ENCODE measurements around the gene CTSK. TPM values are rescaled to one million over a fixed set of nuclear protein-coding genes. Genes with fewer than 3 reads are reported as not detected.

The CTSK gene
- total RNA-seq, 4 donors from 2014 or later: 29.5 to 49.3 (median 32.7) TPM

- WGBS: 97% methylated on average over 1 of the region's 1 CpG
- Histone ChIP-seq H3K27me3 (no peaks in the 10 kb centered on the region), H3K4me3 (no peak overlapping the region), H3K9me3 (no peaks in the 10 kb centered on the region), H3K27ac (replicated peaks in 1 of 4) (no peak overlapping the region), H3K36me3 (peaks cover 56 to 100% (median 95%) of the 10 kb centered on the region in 4 donors), H3K4me1 (peaks cover 0 to 4% (median 0%) of the 10 kb centered on the region in 4 donors)
- no peak for DNase-seq (ENCODE audit: extremely low spot score)
- intact Hi-C loops (cut with DNase I): no loop called here
- TF ChIP-seq POLR2A (IDR thresholded peaks at IDR 0.05; ENCODE audit: low read depth): no peak
- no peak for TF ChIP-seq CTCF (IDR thresholded peaks at IDR 0.05)
- no peak for TF ChIP-seq EP300 (IDR thresholded peaks at IDR 0.05)
- TF ChIP-seq POLR2AphosphoS5 (IDR thresholded peaks at IDR 0.05): no peak
Measured at GRCh38 chr1:150832597-150832996, 24.5 kb upstream of the CTSK start.

GRCh38 chr1:150829751-150830150 is 21.7 kb upstream of the CTSK start:
- Histone ChIP-seq H3K9me3 (no peaks in the 10 kb centered on the region), H3K4me3 (no peak overlapping the region), H3K4me1 (no peaks in the 10 kb centered on the region), H3K36me3 (peaks cover 77 to 100% (median 98%) of the 10 kb centered on the region in 4 donors), H3K27ac (replicated peaks in 1 of 4) (no peak overlapping the region), H3K27me3 (no peaks in the 10 kb centered on the region)
- WGBS: 88% methylated on average over 7 of the region's 7 CpGs
- no peak for DNase-seq (ENCODE audit: extremely low spot score)
- no peak for TF ChIP-seq POLR2A (IDR thresholded peaks at IDR 0.05; ENCODE audit: low read depth)
- TF ChIP-seq CTCF (IDR thresholded peaks at IDR 0.05): peak in 1 of 3 experiments; percentile 32
- intact Hi-C loops (cut with DNase I): no loop called here

GRCh38 chr1:150826299-150826698 is 18.2 kb upstream of the CTSK start:
- no peaks in the 10 kb centered on the region for H3K9me3 ChIP-seq
- H3K4me3 ChIP-seq: no peak overlapping the region
- H3K36me3 ChIP-seq: peaks cover 78 to 99% (median 98%) of the 10 kb centered on the region in 4 donors
- H3K4me1 ChIP-seq: no peaks in the 10 kb centered on the region
- WGBS: 94% methylated on average over 1 of the region's 1 CpG
- no peak for TF ChIP-seq POLR2AphosphoS5 (IDR thresholded peaks at IDR 0.05)
- TF ChIP-seq POLR2A (IDR thresholded peaks at IDR 0.05; ENCODE audit: low read depth): no peak
- TF ChIP-seq CTCF (IDR thresholded peaks at IDR 0.05): no peak
- no peak for TF ChIP-seq EP300 (IDR thresholded peaks at IDR 0.05)
- DNase-seq (ENCODE audit: extremely low spot score): no peak
- intact Hi-C loops (cut with DNase I): no loop called here
- no peak overlapping the region for H3K27ac ChIP-seq (replicated peaks in 1 of 4)
- no peaks in the 10 kb centered on the region for H3K27me3 ChIP-seq

- H3K27ac ChIP-seq (replicated peaks in 1 of 4): no peak overlapping the region
- WGBS: 78% methylated on average over 7 of the region's 7 CpGs
Measured at GRCh38 chr1:150820730-150821512, 12.9 kb upstream of the CTSK start.

More at GRCh38 chr1:150820730-150821512, 12.9 kb upstream of the CTSK start:
- no peak for TF ChIP-seq EP300 (IDR thresholded peaks at IDR 0.05)
- no peak for TF ChIP-seq POLR2AphosphoS5 (IDR thresholded peaks at IDR 0.05)
- TF ChIP-seq CTCF (IDR thresholded peaks at IDR 0.05): no peak
- no peak for TF ChIP-seq POLR2A (IDR thresholded peaks at IDR 0.05; ENCODE audit: low read depth)
- DNase-seq (ENCODE audit: extremely low spot score): no peak
- intact Hi-C loops (cut with DNase I): no loop called here
- Histone ChIP-seq H3K4me1 (no peaks in the 10 kb centered on the region), H3K36me3 (peaks cover 66 to 100% (median 92%) of the 10 kb centered on the region in 4 donors), H3K4me3 (no peak overlapping the region), H3K9me3 (no peaks in the 10 kb centered on the region), H3K27me3 (no peaks in the 10 kb centered on the region)

All from esophagus muscularis mucosa (tissue), 4 donors.